Small intestine (tissue), 7 donors: ENCODE measurements around the gene DPPA3. TPM values are rescaled to one million over a fixed set of nuclear protein-coding genes. Genes with fewer than 3 reads are reported as not detected.
"Not testable (repeated sequence)": the region's sequence is repeated elsewhere in the genome, so short reads cannot be mapped to it uniquely, and the experiment has no call there.

Experiments used
- DNase-seq, 2 donors: peaks; one replicate each; pipeline versions ENCODE4 v3.0.0 to v3.0.0-alpha.2; 2013
- FAIRE-seq: peaks from 2 replicates; lab custom pipeline; 2012; peaks lifted over from hg19 to GRCh38; lab: Jason Lieb, UNC
- H3K27ac ChIP-seq, 3 donors: one replicate each; pipeline ENCODE4 v1.5.1; 2013; ENCODE audit warnings: low read length in 2 of 3, mild to moderate bottlenecking in 2 of 3, control low read depth in 1 of 3, inconsistent platforms in 1 of 3, low read depth in 1 of 3, moderate library complexity in 1 of 3
- H3K27me3 ChIP-seq, 3 donors: one replicate each; pipeline ENCODE4 v1.6.1; 2013; ENCODE audit warnings: low read length in 3 of 3, inconsistent platforms in 1 of 3; ENCODE audit not compliant: control insufficient read depth in 3 of 3, insufficient read depth in 3 of 3
- H3K36me3 ChIP-seq, 3 donors: one replicate each; pipeline ENCODE4 v1.6.1; 2013; ENCODE audit warnings: low read length in 3 of 3, inconsistent platforms in 1 of 3, low read depth in 1 of 3, mild to moderate bottlenecking in 1 of 3, moderate library complexity in 1 of 3; ENCODE audit not compliant: control insufficient read depth in 3 of 3, insufficient read depth in 2 of 3
- H3K4me1 ChIP-seq, 3 donors: one replicate each; pipeline ENCODE4 v1.6.1; 2013; ENCODE audit warnings: low read length in 2 of 3, inconsistent platforms in 1 of 3, low read depth in 1 of 3, mild to moderate bottlenecking in 1 of 3, moderate library complexity in 1 of 3; ENCODE audit not compliant: control insufficient read depth in 3 of 3, insufficient read depth in 2 of 3
- H3K4me3 ChIP-seq, 3 donors: one replicate each; pipeline ENCODE4 v1.5.1; 2013; ENCODE audit warnings: low read length in 3 of 3, control low read depth in 1 of 3, inconsistent platforms in 1 of 3, low read depth in 1 of 3, mild to moderate bottlenecking in 1 of 3, moderate library complexity in 1 of 3
- H3K9me3 ChIP-seq, 2 donors: one replicate each; pipeline ENCODE4 v1.6.1; 2013; ENCODE audit warnings: low read depth in 1 of 2, low read length in 1 of 2; ENCODE audit not compliant: control insufficient read depth in 2 of 2, insufficient read depth in 1 of 2
- WGBS, 3 donors: extraction: QIAGEN DNeasy Blood & Tissue Kit; methylation state at CpG; one replicate each; pipeline ENCODE4 v1.1.7; 2013; 5-methylcytosine and 5-hydroxymethylcytosine counted together
- polyA plus RNA-seq, 4 donors: library from polyadenylated mRNA; stranded (reverse) in 3 of 4; unstranded in 1 of 4; fragments of 200-250 nt in 3 of 4; fragments of 120-200 nt in 1 of 4; gene quantifications; one replicate each; pipeline versions ENCODE4 v1.2.1 to v1.2.3, GENCODE V29; 2013
- donor health status: healthy with polysubstance abuse.
- donor health status: control.
- donor health status: control.
- donor health status: Bipolar disorder and iron deficiency.
- donor health status: healthy.

DPPA3 gene
- polyA plus RNA-seq, 4 donors: not detected

DNA sequence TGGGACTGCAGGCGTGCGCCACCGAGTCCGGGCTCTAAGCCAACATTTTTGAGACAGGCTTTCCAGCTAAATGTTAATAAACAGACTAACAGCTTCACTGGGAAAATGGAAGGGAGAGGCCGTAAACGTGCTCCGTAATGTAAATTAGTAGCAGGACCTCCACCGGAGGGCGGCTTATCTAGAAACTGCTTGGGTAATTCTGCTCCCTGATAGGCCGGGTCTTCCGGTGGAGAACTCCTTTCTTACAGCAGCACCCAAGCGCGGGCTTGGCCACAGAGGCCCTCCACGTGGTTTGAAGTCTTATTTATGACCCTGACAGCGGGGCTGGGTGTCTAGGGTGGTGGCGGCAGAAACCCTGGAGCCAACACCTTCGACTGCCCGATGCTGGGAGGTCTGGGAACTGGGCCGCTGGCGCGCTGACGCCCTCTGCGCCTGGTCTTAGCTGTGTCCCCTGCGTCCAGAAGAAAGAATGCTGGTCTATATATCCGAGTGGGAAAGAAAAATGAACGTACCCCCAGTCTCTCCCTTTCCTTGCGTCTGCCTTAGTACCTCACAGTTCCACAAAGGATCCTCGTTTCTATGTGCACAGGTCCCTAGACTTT lies 1.7 kb downstream of the DPPA3 start:
- no peak for DNase-seq
- H3K27me3 ChIP-seq: no peaks in the 10 kb centered on the region
- no peaks in the 10 kb centered on the region for H3K9me3 ChIP-seq
- no peaks in the 10 kb centered on the region for H3K4me1 ChIP-seq
- no peak overlapping the region for H3K27ac ChIP-seq
- 89 to 91% (median 90%) methylated on average over 28 of the region's 28 CpGs for WGBS, 3 donors
- no peak overlapping the region for H3K4me3 ChIP-seq
- no peak for FAIRE-seq
- no peaks in the 10 kb centered on the region for H3K36me3 ChIP-seq

DNA sequence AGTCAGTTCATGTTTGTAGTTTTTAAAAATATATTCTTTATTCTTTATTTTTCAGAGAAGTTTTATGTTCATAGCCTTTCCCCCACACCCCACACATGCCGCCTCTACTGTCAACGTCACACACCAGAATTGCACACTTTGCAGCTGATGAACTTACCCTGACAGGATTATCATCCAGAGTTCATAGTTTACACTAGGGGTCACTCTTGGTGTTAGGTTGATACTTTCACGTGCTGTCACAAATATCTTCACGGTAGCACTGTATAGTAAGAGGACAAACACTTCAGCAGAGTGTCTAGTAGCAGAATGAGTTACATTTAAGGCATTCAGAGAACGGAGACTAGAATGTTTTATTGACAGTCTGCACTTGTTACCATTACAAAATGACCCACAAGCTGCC lies 5.1 kb downstream of the DPPA3 start:
- DNase-seq (peak; percentile 8 to 31), FAIRE-seq (no peak)
- H3K36me3 ChIP-seq: no peaks in the 10 kb centered on the region
- no peak overlapping the region for H3K27ac ChIP-seq
- no peaks in the 10 kb centered on the region for H3K4me1 ChIP-seq
- no peak overlapping the region for H3K4me3 ChIP-seq
- H3K9me3 ChIP-seq: no peaks in the 10 kb centered on the region
- 14 to 21% (median 19%) methylated on average over 5 of the region's 5 CpGs for WGBS, 3 donors
- H3K27me3 ChIP-seq: peaks cover 0 to 2% (median 0%) of the 10 kb centered on the region in 3 donors

DNA sequence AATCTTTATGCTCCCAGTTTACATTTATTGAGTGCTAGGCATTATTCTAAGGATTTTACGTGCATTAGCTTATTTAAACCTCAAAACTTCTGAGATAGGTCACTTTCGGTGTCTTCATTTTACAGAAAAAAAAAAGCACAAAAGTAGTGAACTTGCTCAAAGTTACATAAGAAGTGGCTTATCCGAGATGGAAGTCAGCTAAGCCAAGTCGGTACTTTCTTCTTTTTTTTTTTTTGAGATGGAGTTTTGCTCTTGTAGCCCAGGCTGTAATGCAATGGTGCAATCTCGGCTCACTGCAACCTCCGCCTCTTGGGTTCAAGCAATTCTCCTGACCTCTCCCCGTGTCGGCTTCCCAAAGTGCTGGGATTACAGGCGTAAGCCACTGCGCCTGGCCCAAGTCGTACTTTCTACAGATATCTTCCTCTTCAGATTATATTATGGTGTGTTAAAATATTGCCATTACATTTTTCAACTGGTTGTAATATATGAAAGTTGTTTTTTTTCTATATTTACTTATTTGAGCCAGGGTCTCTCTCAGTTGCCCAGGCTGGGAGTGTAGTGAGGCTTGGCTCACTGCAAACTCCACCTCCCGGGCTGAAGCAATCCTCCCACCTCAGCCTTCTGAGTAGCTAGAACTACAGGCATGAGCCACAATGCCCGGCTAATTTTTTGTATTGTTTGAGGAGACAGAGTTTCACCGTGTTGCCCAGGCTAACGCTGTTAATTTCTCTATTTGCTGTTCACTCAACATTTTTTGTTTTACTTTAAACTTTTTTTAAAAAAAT lies 8.9 kb downstream of the DPPA3 start:
- FAIRE-seq (no peak), DNase-seq (no peak)
- no peak overlapping the region for H3K27ac ChIP-seq
- H3K4me3 ChIP-seq: no peak overlapping the region
- no peaks in the 10 kb centered on the region for H3K9me3 ChIP-seq
- no peaks in the 10 kb centered on the region for H3K36me3 ChIP-seq
- peaks cover 0 to 2% (median 0%) of the 10 kb centered on the region in 3 donors for H3K27me3 ChIP-seq
- H3K4me1 ChIP-seq: no peaks in the 10 kb centered on the region
- WGBS, 3 donors: 45 to 71% (median 60%) methylated on average over 15 of the region's 15 CpGs

GRCh38 chr12:7723926-7724325 lies 12.7 kb downstream of the DPPA3 start:
- Histone ChIP-seq H3K27me3 (no peaks in the 10 kb centered on the region), H3K9me3 (no peaks in the 10 kb centered on the region), H3K27ac (no peak overlapping the region), H3K4me3 (no peak overlapping the region), H3K4me1 (no peaks in the 10 kb centered on the region), H3K36me3 (no peaks in the 10 kb centered on the region)
- FAIRE-seq (no peak), DNase-seq (no peak)
- 56 to 67% (median 64%) methylated on average over 3 of the region's 3 CpGs for WGBS, 3 donors

- H3K36me3 ChIP-seq: no peaks in the 10 kb centered on the region
- H3K27ac ChIP-seq: no peak overlapping the region
- FAIRE-seq (no peak), DNase-seq (no peak)
- H3K4me1 ChIP-seq: no peaks in the 10 kb centered on the region
- 32 to 47% (median 44%) methylated on average over 4 of the region's 4 CpGs for WGBS, 3 donors
- H3K27me3 ChIP-seq: no peaks in the 10 kb centered on the region
- no peak overlapping the region for H3K4me3 ChIP-seq
- no peaks in the 10 kb centered on the region for H3K9me3 ChIP-seq
Measured at GRCh38 chr12:7729746-7730145, 18.5 kb downstream of the DPPA3 start.

GRCh38 chr12:7730984-7731383 lies 19.8 kb downstream of the DPPA3 start:
- not testable (repeated sequence) for H3K36me3 ChIP-seq, H3K27me3 ChIP-seq, H3K4me3 ChIP-seq, H3K9me3 ChIP-seq, DNase-seq, FAIRE-seq, H3K27ac ChIP-seq, H3K4me1 ChIP-seq

DNA sequence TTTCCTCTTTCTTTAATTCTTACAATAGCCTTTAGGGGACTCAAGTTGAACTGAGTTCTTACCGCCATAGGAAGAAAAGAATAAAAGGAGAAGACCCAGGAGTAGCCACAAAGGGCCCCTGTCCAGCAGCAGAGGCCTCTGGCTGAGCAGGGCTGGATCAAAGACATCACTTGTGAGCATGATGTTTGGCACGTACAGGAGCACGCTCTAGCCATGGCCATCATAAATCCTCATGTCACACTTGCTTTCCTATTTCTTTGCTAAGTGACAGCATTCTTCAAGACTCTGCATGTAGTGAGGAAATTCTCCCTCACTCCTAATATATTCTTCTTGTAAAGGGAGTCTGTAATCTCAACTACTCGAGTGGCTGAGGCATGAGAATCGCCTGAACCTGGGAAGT lies 20.3 kb downstream of the DPPA3 start:
- Histone ChIP-seq H3K4me1 (no peaks in the 10 kb centered on the region), H3K4me3 (no peak overlapping the region), H3K36me3 (no peaks in the 10 kb centered on the region), H3K27ac (no peak overlapping the region), H3K27me3 (no peaks in the 10 kb centered on the region), H3K9me3 (no peaks in the 10 kb centered on the region)
- no peak for FAIRE-seq
- 55 to 73% (median 69%) methylated on average over 5 of the region's 5 CpGs for WGBS, 3 donors
- DNase-seq: no peak

DNA sequence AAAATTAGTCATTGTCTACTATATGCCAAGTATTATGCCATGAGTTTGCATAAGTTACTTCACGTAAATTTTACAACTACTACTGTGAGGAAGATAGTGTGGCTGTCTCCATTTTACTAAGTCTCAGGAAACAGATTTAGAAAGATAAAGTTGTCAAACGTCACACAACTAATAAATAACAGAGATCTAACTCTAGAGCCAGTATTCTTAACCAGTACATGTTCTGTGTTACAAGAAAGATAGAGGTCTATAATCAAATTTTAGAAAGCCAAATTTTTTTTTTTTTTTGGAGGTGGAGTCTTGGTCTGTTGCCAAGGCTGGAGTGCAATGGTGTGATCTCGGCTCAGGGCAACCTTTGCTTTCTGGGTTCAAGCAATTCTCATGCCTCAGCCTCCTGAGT lies 21.8 kb downstream of the DPPA3 start:
- no peaks in the 10 kb centered on the region for H3K27me3 ChIP-seq
- H3K9me3 ChIP-seq: no peaks in the 10 kb centered on the region
- WGBS, 3 donors: 41 to 53% (median 52%) methylated on average over 3 of the region's 3 CpGs
- no peaks in the 10 kb centered on the region for H3K4me1 ChIP-seq
- H3K27ac ChIP-seq: no peak overlapping the region
- H3K36me3 ChIP-seq: no peaks in the 10 kb centered on the region
- no peak overlapping the region for H3K4me3 ChIP-seq
- DNase-seq (no peak), FAIRE-seq (no peak)
